C4-2B (cell line): Measurements from ENCODE around the gene MAVS.

Source experiments
- ZFX ChIP-seq: fragments of 450-650 bp; IDR thresholded peaks from 2 replicates; pipeline ENCODE4 v1.6.1; 2017
- TF ChIP-seq, protein P1 (sequence below): fragments of 450-650 bp; conservative IDR thresholded peaks from 2 replicates; pipeline ENCODE4 v1.5.1; 2017; ENCODE audit warnings: mild to moderate bottlenecking

DNA sequence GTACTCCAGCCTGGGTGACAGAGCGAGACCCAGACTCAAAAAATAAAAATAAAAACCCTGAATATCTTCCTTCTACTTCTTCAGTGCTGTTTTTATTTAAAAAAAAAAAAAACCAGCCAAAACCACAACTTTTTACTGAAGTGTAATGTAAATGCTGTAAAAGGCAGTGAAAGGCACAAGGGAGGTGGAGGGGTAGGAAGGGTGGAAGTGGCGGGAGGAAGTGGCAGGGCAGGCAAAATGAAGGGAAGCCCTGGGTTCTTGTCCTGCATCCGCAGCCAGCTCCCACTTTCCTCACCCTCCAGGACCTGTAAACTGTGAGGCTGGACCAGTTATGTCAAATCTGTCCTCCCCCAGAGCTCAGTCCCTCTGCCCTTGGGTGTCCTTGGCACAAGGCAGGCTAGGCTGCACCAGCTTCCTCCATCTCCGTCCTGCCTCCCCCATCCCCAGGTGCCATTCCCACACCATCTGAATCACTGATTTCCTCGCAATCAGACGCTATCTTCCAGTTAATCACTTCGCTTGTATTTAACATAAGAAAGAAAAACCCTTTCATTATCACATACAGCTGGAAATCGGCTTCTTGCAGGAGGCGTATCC is 28.8 kb downstream of the MAVS start:
- TF ChIP-seq, protein P1, sequence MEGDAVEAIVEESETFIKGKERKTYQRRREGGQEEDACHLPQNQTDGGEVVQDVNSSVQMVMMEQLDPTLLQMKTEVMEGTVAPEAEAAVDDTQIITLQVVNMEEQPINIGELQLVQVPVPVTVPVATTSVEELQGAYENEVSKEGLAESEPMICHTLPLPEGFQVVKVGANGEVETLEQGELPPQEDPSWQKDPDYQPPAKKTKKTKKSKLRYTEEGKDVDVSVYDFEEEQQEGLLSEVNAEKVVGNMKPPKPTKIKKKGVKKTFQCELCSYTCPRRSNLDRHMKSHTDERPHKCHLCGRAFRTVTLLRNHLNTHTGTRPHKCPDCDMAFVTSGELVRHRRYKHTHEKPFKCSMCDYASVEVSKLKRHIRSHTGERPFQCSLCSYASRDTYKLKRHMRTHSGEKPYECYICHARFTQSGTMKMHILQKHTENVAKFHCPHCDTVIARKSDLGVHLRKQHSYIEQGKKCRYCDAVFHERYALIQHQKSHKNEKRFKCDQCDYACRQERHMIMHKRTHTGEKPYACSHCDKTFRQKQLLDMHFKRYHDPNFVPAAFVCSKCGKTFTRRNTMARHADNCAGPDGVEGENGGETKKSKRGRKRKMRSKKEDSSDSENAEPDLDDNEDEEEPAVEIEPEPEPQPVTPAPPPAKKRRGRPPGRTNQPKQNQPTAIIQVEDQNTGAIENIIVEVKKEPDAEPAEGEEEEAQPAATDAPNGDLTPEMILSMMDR: no peak
- no peak for TF ChIP-seq ZFX
